ENCODE data around the gene CMSS1.

Gene CMSS1

DNA sequence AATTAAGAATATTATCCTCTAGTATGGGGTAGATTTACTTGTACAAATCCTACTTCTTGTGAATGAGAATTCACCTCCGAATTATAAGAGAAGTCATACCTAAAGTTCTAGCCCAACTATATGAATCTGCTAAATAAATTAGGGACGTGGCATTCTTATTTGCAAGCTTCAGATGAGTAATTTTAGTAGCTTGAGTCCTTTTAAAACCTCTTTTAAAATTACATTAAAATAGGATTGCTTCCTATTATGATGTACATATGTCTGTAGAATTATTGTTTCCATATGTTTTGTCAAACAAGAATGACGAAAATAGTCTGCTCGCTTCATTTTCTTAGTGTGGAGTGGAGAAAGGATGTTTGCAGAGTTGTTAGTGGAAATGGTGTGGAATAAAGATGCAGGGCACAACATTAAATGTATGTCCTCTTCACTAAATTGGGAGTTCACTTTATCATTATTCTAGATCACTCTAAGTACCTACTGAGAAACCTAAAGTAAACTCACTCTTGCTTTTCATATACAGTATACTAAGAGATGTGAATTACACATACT, 59.4 kb downstream of the CMSS1 start:
- no peak for DNase-seq

DNA sequence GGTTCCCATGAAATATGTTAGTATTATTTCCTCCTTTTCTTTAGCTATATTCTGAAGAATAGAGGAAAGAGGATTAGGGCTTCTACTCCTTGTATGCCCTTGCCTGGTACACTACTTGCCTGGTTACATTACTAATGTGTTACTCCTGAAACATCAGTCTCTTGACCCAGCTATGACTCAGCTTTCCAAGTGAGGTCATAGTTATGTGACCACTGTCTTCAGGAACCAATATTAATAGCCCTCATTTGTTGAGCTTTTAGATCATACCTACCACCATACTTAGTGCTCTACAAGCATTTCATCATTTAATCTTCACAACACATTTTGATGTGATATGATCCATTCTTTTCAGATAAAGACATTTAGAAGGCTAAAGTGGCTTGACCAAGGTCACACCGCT, 60.3 kb downstream of the CMSS1 start:
- DNase-seq: no peak

DNA sequence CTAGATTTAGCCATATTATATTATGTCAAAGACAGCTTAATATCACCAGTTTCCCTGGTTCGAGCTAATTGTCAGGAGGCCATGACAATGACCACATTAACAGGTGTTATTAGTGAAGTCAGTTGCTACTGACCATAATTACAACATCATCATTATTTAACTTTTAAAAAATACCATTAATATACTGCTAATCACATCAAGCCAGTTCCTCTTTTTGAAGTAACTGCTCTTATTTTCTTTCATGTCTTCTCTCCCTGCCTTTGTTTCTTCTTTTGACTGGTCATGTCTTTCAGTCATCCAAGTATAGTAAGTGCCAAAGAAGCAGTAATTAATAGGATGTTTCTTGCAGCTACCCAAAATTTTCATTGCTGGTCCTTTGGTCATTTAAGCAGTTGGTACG, 61.6 kb downstream of the CMSS1 start:
- DNase-seq: no peak

DNA sequence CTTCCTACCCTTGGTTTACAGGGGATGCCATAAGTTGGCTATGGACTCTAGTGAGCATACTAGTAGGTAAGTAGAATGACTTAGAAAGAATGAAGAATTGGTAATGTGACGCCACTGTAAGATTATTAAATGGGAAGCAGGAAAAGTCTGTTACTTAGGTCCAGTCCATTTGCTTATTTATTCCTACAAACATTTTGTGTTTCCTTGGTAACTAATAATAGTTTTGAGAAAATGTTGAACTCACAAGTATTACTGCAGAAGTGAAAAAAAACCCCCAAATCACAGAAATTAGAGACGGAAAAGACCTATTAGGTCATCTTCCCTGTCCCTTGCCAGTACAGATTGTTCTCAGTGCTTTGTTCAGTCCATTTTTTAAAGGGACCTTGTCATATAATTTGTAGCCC, 63.5 kb downstream of the CMSS1 start:
- no peak for DNase-seq

DNA sequence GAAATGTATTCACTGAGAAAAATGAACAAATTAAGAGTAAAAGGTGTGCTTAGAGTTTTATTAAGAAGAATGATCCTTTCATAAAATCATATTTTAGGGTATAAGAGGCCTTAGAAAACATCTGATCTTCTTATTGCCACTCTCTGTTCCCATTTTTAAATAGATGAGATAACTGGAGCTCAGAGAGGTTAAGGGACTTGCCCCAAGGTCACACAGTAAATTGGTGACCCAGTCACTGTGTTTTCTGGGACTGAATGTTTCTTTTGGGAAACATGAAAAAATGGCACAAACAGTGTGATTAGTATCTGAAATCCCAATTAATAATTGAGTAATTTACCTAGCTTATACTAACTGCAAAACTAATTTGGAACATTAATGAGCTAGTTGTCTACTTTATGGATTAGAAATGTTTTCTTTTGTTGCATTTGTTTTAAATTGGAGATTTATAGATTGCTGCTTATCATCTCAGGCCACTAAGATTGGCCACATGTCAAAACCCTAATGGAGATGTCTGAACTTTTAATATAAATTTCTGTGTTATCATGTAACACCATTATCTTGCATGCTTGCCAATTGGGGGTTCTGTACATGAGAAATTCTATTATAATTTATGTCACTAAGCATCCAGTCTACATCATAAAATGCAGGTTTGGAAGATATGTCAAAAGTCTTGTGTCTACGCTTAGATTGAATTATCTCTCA, 64.9 kb downstream of the CMSS1 start:
- no peak for DNase-seq

DNA sequence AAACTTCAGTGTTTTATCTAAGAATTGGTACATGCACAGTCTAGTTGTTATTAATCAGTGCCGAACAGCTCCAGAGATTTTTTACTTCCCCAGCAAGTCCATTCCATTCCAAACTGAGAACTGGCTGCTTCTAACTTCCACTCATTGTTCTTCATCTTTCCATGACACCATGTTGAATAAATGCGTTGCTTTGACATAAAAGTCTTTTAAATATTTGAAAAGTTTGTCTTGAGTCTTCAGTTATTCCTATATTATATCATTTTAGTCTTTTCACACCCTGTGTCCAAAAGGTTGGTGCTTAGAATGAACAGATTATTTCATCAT, 65.4 kb downstream of the CMSS1 start:
- DNase-seq: no peak

DNA sequence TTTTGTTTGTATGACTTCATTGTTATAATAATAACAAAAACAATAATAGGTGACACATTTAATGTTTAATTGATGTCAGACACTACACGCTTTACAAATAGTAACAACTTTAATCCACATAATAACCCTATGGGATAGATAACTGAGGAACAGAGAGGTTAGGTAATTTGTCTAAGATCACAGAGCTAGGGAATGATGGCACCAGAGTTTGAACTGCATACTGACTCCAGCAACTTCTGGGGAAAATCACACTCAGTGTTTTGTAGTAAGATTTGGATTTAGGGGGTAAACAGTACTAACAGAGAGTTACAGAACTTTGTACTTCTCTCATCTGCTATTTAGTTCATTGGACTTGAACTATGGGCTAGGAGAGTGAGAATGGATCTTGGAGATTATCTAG, 66.0 kb downstream of the CMSS1 start:
- no peak for DNase-seq

DNA sequence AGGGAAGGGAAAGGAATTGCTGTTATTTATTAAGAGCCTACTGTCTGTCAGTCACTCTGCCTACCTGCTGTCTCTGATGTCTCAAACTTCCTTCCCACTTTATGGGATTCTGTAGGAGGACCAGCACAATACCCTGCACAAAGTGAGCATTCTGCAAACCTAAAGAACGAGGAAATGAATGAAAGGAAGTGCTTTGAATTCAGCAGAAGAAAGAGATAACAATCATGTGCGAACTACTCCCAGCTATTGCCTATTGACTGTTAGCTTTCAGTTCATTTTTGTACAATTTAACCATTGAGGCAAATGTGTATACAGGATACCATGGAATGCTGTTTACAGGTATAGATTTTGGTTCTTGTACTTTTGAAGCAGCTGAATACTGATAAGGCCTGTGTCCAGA, 66.8 kb downstream of the CMSS1 start:
- no peak for DNase-seq

DNA sequence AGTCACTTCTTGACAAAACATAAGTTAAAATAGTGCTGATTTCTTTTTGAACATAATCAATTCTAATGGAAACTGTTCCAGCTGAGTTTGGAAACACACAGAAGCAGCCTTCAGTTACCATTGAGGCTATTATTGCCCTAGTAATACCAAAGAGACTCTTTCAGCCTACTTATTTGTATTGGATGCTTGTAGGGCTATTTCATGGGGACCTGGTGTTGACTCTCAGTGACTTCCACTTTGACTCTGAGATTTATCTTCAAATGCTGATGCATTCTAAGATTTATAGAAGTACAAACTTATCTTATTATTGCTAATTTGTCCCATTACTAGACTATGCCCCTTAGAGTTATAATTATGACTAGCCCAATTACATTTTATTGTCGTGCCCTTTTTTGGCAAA, 67.4 kb downstream of the CMSS1 start:
- no peak for DNase-seq

DNA sequence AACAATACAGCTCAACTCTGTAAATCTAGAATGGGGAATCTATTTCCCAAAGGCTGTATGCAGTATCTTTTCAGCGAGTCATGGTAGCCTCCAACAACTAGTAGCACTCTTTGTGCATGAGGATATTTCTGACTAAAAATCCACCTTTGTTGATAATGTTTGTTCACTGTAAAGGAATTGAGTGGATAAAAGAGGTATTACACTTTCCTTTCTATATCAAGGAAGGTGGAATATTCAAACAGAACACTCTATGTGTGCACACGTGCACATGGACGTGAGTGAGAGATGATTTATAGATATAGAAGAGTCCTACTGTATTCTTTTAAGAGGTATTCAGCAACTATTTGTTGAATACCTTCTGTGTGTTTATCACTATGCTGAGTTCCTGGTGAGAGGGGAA, 68.2 kb downstream of the CMSS1 start:
- no peak for DNase-seq

DNA sequence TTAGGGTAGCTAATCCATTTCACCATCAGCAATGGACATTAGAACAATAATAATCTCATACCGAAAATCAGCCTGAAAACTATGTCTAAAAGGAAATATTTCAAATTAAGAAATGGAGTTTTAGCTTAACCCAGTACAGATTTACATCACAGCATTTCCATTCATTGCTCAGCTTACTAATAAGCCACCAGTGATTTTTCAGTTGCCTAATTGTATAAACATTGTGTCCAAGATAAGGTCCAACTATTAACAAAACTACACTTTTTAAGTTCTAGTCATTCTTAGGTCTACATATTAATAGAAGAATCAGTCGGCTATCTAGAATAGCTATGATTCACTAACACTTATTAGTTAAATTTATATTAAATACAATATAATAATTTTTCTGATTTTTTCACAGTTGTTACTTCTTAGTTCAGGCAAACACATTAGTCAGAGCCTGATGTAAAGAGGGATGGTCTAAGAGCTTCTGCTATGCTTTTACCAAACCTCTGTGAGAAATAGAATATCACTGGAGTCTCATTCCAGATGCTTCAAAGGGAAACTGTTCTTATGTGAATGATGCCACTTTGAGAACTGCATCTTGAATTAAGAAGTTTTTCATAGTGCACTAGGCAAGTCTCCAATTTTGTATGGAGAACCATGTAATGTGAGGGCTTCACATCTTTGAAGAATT, 74.1 kb downstream of the CMSS1 start:
- DNase-seq: no peak

DNA sequence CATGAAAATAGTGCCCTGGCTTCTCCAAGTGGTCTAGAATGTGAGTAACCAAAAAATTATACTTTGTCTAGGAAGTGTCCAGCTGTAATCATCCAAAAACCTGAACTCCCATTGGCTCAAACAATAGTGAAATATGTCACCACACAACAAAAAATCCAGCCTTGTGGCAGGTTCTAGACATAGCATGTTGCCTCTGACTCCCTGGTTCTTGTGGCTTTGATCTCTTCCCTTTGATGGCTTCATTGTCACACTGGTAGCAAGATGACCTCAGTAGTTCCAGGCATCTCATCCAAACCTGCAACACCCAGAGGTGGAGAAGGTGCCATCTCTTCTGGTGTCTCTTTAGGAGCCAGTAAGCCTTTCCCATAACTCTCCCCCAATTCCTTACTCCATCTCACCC, 74.7 kb downstream of the CMSS1 start:
- DNase-seq: no peak

DNA sequence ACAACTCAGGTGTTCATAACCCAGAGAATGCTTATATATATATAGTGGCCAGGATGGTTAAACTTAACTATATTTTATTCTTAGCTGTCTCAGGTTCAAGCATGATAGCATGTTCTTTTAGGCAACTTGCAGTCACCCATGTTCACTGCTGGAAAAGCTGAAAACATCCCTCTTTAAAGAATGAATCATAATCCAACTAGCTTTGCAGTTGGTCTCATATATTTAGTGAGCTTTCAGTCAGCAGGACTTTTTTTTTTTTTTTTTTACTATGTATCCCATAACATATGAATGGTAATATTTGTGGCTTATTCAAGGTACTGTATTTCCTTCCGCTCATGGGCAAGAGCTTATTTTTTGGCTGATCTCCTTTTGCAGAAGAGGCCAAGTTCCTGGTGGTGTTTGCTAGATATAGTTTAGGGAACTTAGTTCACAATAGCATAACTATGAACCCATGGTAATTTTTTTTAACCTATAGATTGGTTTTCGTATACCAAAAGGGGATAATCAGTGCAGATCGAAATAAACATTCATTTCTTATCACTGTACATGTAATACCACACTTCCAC, 77.6 kb downstream of the CMSS1 start:
- DNase-seq: no peak

DNA sequence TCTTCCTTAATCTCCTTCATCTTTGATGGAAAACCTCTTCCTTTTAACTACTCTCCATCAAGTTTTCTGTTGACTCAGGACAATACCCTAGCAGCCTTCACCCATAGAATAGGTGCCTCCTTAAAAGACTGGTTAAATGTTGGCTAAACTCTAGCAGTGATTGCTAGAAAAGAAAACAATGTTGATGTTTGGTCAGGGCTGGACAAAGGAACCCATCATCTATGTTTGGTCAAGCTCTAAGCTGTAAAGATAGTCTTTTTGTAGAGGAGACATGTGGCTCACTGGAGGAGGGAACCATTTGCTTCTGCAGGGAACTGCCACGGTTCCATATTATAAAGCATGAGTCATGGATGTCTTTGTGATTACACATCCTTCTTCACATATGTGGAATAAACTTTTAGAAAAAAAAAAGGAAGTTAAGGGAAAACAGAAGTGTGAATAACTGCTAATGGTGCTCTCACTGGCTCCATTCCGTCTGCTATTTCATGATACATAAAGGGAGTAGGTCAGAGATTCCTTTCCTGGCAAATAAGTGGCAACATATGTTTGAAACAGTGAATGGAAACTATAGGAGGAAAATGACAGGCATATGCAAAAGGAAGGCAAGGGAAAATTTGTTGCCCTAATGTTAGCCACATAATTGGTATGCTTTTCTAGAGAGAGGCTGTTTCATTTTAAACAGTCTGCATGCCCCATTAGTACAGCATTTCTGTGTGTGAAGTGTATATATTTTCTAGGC, 78.2 kb downstream of the CMSS1 start:
- DNase-seq: no peak

DNA sequence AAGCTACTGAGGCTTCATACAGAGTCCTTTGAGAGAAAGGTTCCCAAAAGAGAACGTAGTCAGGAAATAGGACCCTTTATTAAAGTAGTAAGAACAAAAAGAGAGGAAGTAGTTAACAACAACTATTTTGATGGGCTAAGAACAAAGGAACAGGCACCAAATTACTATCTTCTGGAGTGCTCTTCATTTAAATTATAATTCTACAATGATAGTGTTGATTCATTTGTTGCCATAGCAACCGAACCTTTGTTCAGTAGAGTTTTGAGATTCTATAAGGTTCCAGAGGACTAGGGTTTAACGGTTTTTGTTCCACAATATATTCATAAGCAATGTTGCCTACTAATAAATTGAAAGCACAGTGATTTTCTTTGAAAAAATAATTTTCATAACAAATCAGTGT, 78.8 kb downstream of the CMSS1 start:
- DNase-seq: no peak

DNA sequence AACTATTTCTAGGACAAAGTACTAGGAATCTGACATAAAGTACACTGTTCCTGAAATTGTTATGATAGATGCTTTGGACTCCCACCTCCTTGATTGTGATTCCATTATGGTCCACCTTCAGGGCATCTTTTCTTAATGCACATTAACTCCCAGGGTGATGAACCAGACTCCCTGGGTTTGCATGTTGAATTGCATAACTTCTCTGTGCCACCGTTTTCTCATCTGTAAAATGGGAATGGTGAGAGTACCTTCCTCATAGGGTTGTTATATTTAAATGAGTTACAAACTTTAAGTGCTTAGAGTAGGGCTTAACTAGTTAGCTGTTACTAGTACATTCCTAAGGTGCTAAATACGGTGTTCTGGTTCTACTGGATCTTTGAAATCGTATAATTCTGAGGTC, 81.9 kb downstream of the CMSS1 start:
- DNase-seq: no peak

DNA sequence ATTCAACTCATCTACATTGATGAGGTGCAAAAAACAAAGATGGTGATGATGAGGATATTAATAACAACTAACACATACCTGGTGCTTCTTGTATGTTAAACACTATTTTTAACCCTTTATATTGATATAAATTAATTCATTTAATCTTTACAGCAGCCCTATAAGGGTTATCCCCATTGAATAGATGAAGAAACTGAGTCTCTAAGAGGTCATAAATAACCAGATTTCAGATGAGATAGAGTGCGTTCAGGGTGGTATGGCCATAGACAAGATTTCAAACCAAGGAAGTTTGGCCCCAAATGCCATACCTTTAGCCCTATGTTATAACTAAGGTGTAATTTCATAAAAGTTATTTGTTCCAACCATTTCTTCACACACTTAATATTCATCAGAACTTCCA, 82.6 kb downstream of the CMSS1 start:
- DNase-seq: no peak

DNA sequence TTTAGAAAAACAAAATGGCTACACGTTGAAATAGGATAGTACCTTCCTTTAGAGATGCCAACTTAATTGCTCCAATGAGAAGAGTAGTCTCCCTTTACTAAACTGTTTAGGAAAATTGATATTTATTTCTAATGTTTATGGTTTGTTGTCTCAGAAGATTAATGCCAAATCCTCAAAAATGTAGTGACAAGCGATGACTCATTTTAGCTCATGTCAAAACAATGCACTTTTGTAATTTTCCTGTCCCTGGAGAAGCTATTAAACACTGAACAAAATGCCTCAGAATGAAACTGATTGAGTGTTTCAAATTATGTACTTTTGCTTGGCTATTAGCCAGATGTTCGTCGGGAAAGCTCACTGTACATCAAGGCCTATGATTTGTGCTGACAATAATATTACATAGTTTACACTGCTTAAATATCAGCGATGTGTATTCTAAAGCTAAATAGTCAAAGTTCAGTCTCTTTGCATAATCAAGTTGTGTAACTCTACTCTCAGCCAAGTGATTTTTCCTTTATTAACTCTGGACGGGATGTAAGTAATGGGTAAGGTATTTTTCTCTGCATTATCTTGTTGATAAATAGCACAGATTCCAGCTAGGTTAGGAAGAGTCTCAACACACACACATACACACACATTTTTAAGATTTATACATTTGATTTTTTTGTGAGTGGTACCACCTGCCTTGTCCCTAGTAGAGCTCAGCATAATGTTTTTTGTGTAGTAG, 83.7 kb downstream of the CMSS1 start:
- DNase-seq: no peak

DNA sequence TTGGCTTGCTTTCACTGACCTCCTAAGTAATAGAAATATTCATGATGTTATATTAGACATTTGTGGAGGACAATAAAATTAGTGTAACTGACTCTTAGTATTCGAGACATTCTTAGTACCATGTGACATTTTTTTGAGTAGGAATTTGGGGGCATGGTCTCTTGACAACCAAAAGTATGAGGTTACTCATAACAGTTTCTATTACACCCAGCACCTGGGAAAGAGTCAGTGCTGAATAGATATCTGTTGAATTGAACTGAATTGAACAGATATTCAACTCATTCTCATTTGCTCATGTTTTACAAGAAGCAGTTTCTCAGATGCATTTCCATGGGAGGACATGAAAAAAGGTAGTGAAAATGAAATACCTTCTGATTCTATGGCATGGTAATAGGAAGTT, 84.4 kb downstream of the CMSS1 start:
- DNase-seq: no peak

DNA sequence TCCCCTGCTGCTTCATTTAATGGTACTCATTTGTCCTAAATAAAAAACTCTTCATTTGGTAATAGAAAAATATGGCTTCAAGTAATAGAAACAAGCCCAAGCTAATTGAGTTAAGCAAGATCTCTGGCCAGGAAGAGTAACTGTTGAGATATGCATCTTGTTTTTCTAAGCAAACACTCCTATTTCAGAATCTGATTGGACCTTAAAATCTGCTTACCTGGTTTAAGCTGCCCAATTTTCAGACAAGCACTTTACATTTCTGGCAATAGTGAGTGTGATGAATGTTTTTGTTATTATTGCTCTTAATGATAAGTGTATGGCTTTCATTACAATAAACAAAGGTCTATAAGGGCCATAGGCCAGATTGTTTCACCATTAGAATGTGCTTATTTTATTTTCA, 86.2 kb downstream of the CMSS1 start:
- no peak for DNase-seq

DNA sequence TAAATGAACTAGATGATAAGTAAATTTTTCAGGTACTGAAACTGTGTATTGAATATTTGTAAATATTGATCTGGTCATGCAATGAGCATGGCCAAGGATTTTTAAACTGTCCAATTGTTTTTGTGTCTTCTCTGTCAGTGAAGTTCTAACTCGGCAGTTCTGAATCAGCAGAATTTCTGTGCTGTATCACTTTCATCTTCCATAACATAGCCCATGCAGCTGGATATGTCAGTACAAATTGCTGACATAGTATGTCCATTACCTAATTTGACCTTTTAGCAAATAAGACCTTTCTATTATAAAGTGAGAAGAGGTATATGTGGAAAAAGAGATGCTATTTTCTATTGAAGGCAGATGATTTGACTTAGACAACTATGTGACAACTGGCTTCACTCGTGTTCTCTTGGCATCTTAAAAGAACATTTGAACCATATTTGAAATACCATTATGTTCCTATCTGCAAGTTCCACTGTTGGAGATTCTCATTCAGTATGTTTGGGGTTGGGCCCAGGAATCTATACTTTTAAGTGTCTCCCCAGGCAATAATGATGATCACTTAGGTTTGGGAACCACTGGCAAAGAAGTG, 90.4 kb downstream of the CMSS1 start:
- no peak for DNase-seq

DNA sequence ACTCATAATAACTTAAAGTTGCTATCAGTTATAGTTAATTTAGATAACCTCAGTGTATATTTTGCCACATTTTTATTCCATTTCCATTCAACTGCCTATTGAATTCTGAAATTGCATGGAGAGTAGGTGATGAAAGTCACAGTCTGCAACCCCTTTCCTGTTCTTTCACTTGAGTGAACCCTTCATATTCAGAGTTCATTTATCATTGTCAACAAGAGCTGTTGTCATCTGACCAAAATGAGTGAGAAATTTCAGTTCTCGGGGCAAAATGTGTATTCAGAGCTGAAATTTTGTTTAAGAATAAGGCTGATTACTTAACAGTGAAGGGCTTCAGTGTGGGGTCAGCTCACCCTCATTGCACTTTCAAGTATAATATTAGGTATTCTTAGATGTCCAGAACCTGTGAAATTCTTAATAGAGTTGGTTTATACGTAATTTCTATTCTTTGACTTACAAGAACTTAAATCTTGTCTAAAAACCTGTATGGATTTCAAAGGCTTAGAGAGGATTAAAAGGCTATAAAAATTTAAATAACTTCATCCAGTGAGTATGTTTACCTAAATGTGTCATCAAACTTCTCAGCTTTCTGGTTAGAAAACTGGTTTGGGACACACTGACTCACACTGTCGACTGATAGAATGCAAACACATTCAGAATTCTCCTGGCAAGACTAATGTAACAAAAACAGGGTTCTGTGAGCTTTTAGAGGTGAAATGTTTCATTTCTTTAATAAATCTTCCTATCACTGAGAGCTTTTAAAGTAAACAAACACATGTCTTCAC, 92.2 kb downstream of the CMSS1 start:
- DNase-seq: no peak

Data from activated effector memory CD4-positive, alpha-beta T cell treated with anti-CD3 and anti-CD28 coated beads, Interleukin-2, amount 50 U/mL, for 16 hours (primary cell).